Measurements from ENCODE around the gene GOLGA8J. TPM values are rescaled to one million over a fixed set of nuclear protein-coding genes. Genes with fewer than 3 reads are reported as not detected.
A peak's percentile ranks its signal among the peaks of the same experiment; 100 is the strongest.
"Not testable (repeated sequence)": the region's sequence is repeated elsewhere in the genome, so short reads cannot be mapped to it uniquely, and the experiment has no call there.

The GOLGA8J gene
- polyA plus RNA-seq, 10 donors, result 0.20 to 1.2 (median 0.68) TPM

DNA sequence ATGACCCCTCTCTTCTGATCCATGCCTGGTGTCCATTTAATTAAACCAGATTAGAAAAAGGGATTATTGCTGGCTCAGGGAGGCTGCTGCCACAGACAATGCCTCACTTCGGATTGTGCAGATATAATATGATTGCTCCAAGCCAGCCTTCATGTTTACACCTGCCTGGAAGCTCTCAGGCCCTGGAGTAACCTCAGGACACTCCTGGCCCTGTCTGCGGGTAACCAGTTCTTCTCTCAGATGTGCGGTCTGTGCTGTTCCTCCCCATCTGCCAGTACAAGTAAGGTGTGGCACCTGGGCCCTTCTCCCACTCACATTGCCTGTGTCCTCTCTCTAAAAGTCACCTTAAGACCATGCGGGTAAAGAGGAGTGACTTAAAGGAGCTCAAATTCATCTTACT, 8.8 kb upstream of the GOLGA8J start:
- DNase-seq, result no peak

DNA sequence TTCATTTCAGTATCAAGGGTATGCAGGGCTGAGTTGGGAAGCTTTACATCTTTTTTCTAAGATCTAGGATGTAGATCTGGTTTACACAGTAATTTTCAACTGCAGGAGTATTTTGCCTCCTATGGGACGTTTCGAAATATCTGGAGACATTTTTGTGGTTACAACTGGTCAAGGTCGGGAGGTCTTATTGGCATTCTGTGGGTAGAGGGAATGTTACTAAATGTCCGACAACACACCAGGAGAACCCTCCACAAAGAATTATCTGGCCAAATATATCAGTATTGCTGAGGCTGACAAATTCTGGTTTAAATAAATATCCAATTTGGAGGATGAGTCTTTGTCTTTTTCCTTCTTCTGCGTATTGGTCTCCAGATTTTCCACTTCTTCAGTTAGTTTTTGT, 1.9 kb upstream of the GOLGA8J start:
- peak in 1 of 3 donors; percentile 23 for DNase-seq

DNA sequence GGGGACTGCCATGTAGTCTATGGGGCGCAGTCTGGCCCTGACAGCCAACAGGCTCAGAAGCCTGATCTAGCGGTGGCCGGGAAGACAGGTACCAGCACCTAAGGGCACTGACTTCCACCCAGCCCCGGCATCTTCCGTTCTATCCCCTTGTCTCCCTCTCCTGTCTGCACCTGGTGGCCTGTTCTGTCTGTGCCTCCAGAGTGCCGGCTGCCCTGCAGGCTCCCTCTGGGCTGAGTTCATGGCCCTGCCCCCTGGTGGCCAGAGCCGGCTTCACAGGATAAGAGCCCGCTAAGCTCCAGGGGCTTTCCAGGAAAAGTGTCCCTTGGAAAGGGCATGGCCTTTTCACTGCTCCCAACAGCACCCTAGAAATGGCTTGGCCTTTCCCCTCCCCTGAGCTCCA, 15.1 kb downstream of the GOLGA8J start:
- not testable (repeated sequence) for DNase-seq

DNA sequence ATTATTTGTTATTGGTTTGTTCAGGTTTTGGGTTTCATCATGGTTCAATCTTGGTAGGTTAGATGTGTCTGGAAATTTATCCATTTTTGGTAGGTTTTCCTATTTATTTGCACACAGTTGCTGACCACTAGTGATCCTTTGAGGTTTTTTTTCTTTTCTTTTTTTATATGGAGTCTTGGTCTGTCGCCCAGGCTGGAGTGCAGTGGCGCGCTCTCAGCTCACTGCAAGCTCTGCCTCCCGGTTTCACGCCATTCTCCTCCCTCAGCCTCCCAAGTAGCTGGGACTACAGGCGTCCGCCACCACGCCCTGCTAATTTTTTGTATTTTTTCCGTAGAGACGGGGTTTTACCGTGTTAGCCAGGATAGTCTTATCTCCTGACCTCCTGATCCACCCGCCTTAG, 20.1 kb downstream of the GOLGA8J start:
- DNase-seq, result not testable (repeated sequence)

DNA sequence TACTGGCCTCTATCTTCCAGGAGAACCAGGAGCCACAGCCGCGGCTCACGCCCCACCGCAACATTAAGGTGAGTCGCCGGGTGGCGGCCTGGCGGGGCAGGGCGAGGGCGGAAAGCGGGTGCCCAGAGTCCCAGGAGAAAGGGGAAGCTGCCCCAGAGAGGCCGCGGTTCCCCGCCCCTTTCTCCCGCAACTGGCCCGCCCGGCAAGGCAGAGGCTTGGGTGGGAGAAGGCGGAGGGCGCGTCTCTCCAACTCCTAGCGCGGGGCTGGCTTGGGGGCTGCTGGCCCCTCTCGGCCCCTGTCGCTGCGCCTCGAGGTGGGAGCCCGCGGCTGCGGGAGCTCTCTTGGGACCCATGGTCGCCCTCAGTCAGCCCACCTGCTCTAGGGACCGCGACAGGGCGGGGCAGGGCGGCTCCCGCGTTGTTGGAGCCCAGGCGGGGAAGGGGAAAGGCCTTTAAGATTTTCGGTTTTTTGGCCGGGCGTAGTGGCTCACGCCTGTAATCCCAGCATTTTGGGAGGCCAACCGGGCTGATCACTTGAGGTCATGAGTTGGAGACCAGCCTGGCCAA, 21.3 kb downstream of the GOLGA8J start:
- not testable (repeated sequence) for DNase-seq

DNA sequence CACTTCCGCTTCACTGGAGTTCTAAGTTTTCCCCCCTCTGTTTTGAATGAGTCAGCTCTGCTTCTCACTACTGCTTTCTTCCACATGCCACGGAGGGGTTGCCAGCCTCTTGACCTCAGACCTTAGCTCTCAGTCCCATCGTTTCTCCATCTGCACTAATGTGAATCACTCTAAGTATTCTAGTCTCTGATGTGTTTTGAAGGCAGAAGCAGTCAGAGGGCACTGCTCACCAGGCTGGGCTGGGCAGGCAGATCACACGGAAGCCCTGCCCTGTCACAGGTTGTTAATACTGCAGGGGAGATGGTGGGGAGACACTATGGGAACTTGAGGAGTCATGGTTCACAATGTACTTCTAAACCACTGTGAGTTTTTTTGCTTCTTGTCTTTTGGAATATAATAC, 27.8 kb downstream of the GOLGA8J start:
- not testable (repeated sequence) for DNase-seq

DNA sequence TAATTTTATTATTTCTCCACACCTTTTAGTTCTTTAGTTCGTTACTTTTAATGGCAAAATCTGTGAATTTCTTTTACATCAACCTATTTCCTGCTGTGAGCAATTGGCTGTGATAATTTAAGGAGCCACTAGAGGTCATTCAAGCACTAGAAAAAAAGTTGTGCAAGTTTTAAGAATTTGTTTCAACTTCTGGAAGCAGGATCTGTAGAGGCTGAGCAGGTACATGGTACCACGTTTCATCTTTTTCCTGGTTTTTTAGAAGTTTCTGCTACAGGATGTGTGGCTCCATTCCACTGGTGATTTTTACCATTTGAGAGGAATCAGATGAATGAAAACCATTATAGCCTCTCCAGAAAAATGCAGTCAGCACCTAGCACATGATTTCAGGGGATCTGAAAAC, 47.3 kb downstream of the GOLGA8J start:
- peak in 2 of 3 donors; percentile 1 to 4 for DNase-seq

DNA sequence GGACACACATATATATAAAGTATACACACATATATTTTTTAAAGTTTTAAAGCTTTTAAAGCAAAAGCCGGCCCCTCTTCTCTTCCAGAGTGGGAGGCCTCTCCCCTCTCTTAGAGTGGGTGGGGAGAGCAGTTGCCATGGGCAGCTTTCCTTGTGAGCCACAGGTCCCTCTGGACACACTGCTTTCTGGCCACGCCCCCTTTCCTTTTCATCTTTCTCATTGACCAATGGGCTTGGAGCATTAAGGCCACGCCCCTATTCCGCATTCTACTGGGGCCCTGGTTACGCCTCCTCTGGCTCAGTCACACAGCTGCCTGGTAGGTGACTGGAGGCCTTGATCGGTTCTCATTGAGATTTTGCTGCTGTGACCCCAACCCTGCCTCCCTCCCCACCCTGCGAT, 52.0 kb downstream of the GOLGA8J start, which contains the start of gene GOLGA8T:
GOLGA8T (plus strand) TSS at position 301 of the 400 bp plus-strand sequence; CDS start at position 399, 98 bp downstream.
- not testable (repeated sequence) for DNase-seq

Other genes with a start within 250 kb of the GOLGA8J start
- gene GOLGA8T, start 52.1 kb downstream of the GOLGA8J start, polyA plus RNA-seq (ENCODE audit: insufficient read length in 10 of 10), result under 1 TPM in 3 of 10 donors, not detected in 7; 0.18 to 0.90 (median 0.20) TPM

All from muscle of back (tissue), 11 donors.